ENCODE measurements around the gene WDR18.
"Not testable (repeated sequence)": the region's sequence is repeated elsewhere in the genome, so short reads cannot be mapped to it uniquely, and the experiment has no call there.

WDR18 gene

DNA sequence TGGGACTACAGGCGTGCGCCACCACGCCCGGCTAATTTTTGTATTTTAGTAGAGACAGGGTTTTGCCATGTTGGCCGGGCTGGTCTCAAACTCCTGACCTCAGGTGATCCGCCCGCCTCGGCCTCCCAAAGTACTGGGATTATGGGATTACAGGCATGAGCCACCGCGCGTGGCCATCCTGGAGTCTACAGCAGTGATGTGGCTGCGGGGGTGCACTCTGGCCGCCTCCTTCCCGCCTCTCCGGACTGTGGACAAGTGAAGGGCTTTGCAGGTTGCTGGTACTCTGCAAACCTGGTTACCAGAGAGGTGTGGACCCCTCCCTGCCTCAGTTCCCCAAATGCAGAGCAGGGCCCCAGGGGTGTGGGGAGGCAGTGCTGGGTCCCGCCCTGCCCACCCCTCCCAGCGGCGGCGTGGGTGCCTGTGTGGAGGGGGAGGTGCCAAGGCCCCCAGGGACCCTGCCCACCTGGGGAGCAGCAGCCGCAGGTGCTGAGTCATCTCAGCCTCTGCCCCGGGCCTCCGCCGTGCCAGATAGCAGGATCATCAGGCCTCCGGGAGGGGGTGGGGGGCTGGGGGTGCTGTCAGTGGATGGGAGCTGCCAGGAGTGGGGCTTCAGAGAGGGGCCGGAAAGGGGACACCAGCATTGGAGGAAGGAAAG is 35.2 kb upstream of the WDR18 start:
- in situ Hi-C loops (cut with MboI; ENCODE audit: low sequenced_read_pairs) = no loop called here

- in situ Hi-C loops (cut with MboI; ENCODE audit: low sequenced_read_pairs) = no loop called here
These were observed 33.6 kb upstream of the WDR18 start for GRCh38 chr19:950352-951066.

- in situ Hi-C loops (cut with MboI; ENCODE audit: low sequenced_read_pairs) = no loop called here
These were observed 32.0 kb upstream of the WDR18 start for GRCh38 chr19:952049-952679.

DNA sequence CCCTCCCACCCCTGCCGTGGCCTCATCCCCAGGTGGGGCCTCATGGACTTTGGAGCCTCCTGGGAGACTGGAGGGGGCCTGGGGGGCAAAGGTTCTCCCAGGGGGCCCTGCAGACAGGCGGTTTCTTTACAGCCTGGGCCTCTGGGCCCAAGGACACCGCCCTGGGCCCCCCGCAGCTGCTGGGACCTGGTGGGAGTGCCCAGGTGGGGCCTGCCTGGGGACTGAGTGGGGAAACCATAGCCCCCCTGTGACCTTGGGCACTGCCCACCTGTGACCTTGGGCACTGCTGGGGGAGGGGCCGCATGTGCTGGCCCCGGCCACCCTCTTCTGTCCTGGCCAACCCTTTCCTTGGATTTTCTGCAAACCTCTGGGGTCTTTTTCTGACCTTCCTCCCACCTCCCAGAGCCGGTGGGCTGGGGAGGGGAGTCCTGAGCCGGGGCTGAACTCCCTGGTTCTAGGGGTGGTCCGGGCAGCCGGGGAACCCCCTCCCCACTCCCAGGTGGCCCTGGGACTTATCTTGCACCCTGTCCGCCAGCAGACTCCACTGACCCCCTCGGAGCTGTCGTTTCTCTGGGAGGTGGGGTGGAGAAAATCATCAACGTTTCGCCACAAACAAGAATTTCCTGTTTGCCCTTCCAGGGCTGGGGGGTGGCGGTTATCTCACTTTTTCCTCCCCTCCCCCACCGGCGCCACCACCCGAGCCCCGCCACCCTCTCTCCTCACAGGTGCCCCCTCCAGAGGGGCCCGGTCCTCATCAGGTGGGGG is 31.3 kb upstream of the WDR18 start:
- in situ Hi-C loops (cut with MboI; ENCODE audit: low sequenced_read_pairs) = no loop called here

- in situ Hi-C loops (cut with MboI; ENCODE audit: low sequenced_read_pairs) = no loop called here
These were observed 30.5 kb upstream of the WDR18 start for GRCh38 chr19:953445-954271.

GRCh38 chr19:954272-954671 is 29.9 kb upstream of the WDR18 start:
- in situ Hi-C loops (cut with MboI; ENCODE audit: low sequenced_read_pairs) = no loop called here

DNA sequence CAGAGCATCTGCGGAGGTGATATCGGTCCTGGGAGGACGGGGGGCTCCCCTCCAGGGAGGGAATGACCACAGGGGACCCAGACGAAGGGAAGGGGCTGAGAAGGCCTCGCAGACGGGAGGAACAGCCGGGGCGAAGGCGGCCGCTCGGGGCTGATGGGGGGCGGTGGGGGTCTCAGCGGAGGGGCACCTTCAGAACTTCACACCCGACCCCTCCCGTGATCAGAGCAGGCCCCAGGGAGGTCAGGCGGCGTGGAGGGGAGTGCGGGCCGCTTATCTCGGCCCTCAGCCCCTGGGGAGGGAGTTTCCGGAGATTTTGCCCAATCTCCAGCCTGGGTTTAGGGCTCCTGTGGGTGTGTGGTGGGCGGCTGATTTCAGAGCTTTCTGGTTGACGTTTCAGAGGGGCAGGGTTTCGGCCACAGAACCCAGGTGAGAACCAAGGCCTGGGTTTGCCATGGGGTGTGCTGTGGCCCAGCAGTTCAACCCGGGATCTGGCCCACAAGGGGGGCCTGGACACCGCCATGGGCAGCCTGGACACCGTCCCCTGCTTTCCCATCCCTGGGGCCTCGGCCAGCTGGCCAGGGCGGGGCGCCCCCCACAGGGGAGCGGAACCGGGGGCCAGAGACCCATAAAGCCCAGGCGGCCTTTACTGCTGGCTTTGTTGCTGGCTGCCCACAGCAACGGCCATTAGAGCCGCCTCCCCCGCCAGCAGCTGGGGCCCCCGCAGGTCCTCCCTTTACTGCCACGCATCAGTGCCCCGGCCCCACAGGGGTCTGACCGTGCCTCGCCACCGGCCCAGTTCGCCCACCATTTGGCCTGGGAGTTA is 29.3 kb upstream of the WDR18 start:
- in situ Hi-C loops (cut with MboI; ENCODE audit: low sequenced_read_pairs) = no loop called here

DNA sequence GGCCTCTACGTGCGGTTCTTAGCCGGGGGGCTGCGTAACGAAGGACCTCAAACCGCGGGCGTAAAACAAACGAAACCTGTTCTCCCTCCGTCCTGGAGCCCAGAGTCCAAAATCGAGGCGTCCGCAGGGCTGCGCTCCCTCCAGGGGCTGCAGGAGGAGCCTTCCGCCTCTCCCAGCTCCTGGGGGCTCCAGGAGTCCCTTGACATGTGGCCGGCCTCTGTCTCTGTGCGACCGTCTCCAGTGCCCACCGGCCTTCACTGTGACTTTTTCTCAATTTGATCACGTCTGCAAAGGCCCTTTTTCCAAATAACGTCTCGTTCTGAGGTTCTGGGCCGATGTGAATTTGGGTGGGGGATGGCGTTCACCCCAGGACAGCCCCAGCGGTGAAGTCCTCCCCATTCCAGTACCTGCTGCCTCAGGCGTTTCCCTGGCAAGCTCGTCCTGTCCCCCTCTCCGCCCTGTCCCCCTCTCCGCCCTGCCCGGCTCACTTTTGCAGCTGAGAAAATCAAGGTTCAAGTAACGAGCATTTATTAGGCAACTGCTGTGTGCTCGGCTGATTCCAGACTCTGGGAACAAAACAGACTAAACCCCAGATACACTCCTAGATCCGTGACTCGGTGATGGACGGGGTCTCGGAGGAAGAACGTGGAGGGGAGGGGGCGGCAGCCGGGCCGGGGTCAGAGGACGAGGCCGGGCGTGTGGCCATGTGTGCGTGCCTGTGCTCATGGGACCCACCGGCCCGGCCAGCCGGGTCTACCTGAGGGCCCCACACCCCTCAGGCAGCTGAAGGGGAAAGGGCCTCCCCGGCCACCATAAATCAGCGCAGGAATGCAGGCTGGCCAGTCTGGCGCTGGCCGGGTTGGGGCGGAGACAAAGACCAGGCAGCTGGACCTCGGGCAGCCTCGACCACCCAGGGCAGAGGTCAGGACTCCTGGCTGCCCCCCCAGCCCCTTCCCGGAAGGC is 28.1 kb upstream of the WDR18 start:
- in situ Hi-C loops (cut with MboI; ENCODE audit: low sequenced_read_pairs) = no loop called here

GRCh38 chr19:956766-957440 is 27.2 kb upstream of the WDR18 start:
- in situ Hi-C loops (cut with MboI; ENCODE audit: low sequenced_read_pairs) = no loop called here

- in situ Hi-C loops (cut with MboI; ENCODE audit: low sequenced_read_pairs) = not testable (repeated sequence)
These were observed 26.6 kb upstream of the WDR18 start for GRCh38 chr19:957578-957977.

DNA sequence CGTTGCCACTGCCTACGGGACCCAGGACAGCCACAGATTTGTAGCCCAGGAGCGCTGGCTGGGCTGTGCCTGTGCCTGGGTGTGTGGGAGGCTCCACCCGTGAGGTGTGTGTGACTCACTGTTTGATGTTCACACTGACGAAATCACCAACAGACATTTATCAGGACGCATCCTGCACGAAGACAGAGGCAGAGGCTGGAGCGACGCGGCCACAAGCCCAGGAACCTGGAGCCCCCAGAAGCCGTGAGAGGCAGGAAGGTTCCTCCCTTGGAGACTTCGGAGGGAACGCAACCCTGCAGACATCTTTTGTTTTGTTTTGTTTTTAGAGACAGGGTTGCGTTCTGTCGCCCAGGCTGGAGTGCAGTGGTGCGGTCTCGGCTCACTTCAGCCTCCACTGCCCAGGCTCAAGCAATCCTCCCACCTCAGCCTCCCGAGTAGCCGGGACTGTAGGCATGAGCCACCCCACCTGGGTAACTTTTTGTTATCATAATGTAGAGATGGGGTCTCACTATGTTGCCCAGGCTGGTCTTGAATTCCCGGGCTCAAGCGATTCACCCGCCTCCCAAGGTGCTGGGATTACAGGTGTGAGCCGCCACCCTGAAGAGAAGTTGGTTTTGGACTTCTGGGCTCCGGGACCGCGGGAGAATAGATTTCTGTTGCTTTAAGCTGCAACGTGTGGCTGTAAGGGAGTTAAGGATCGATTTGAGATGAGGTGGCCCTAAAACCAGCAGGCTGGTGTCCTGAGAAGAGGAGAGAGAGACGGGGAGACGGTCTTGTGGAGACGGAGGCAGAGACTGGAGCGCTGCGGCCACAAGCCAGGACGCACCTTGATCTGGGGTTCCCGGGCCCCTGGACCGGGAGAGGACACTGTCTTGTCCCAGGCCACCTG is 24.9 kb upstream of the WDR18 start:
- in situ Hi-C loops (cut with MboI; ENCODE audit: low sequenced_read_pairs) = no loop called here

- in situ Hi-C loops (cut with MboI; ENCODE audit: low sequenced_read_pairs) = no loop called here
These were observed 24.1 kb upstream of the WDR18 start for GRCh38 chr19:960020-960419.

GRCh38 chr19:960601-960938 is 23.6 kb upstream of the WDR18 start:
- in situ Hi-C loops (cut with MboI; ENCODE audit: low sequenced_read_pairs) = no loop called here

DNA sequence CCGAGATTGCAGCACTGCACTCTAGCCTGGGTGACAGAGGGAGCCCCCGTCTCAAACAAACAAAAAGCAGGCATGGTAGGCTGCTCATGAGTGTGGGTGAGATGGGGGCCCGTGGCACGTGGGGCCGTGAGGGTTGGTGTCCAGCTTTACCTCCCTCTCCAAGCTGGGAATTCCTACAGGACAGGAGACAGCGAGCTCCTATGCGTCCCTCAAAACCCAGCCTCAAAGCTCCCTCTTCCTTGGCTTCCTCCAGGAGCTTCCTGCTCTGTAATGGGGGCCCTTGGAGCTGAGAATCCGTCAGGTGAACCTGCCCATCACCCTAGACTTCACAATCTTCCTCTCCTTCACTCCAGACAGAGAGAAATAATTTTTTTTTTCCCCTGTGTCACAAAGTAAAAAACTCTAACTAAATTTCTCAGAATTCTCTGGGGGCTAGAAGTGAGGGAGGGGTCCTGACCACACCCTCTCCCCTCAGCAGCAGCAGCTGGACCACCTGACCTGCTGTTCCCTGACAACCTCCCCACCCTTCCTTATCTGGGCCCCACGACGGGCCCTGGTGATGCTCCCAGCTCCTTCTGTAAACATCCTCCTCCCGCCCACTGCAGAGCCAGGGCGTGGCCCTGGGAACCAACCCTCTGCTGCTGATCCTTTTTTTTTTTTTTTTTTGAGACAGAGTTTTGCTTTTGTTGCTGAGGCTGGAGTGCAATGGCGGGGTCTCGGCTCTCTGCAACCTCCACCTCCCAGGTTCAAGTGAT is 22.1 kb upstream of the WDR18 start:
- in situ Hi-C loops (cut with MboI; ENCODE audit: low sequenced_read_pairs) = no loop called here

DNA sequence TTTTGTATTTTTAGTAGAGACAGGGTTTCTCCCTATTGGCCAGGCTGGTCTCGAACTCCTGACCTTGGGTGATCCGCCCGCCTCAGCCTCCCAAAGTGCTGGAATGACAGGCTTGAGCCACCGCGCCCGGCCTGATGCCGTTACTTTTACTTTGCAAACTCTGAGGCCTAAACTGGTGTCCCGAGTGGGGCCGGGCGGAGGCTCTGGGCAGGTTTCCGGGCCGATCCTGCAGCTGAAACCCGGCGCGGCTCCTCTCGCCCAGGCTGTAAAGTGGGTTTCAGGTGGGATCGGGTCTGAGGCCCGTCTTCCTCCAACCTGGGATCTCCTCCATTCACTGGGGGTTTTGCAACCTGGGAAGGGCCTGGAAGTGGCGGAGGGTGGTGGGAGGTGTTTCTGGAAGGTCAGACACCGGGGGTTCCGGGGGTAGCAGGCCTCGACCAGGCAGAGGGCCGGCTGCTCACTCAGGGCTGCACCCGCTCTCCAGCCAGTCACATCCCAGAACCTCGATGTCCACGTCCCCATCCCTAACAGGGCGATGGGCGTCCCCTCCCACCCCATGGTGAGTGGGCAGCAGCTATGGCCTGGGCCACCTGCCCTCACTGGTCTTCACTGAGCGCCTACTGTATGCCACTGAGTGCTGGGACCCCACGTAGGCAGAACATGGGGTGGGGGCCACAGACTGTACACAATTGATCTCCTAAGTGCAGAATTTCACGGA is 21.3 kb upstream of the WDR18 start:
- in situ Hi-C loops (cut with MboI; ENCODE audit: low sequenced_read_pairs) = no loop called here

GRCh38 chr19:963486-963951 is 20.6 kb upstream of the WDR18 start:
- in situ Hi-C loops (cut with MboI; ENCODE audit: low sequenced_read_pairs) = no loop called here

Measured in HL-60/S4 treated with phorbol 12-myristate 13-acetate at 8.2 ng/mL for 4 days and 3 days (cell line).